K562 treated with DMSO at 1 percent for 24 hours (cell line): ENCODE results near the gene NHP2. TPM values are rescaled to one million over a fixed set of nuclear protein-coding genes. Genes with fewer than 3 reads are reported as not detected.

Experiments
- total RNA-seq: library from RNA; unstranded; fragments of 300-600 nt; gene quantifications from 2 replicates; pipeline ENCODE4 v1.2.3, GENCODE V29; 2022; ENCODE audit warnings: low read depth; ENCODE audit not compliant: insufficient read depth

The NHP2 gene
- total RNA-seq, result 118 and 143 TPM in 2 replicates

GRCh38 chr5:178153530-178154340 lies at the start of gene NHP2:
Gene NHP2, minus strand, starts transcription at chr5:178153885. Its CDS starts 68 bp downstream, at chr5:178153817.

DNA sequence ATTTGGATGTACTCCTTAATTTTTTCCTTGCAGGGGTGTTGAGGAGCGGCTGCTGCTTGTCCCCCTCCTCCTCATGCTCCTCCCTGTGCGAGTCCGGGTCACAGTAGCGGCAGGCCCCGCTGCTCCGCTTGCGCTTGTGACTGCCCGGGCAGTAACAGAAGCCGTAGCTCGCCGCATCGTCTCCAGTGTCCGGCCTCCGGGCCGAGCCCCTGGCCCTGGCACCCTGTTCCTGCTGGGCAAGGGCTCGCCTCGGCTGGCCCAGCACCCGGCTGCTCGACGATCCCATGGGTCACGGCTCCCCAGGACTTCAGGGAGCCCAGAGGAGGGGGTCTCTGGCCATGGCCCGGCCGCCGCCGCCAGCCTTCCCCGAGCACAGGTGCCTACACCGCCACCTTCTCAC lies 33.3 kb upstream of the NHP2 start, which contains the start of gene GMCL2:
TSS of gene GMCL2 (minus strand) at position 358 of the 400 bp plus-strand sequence. CDS start at position 286, 72 bp downstream.

GRCh38 chr5:178130576-178131445 lies 22.9 kb downstream of the NHP2 start, which contains the start of gene RMND5B:
Gene RMND5B, plus strand, starts transcription at chr5:178131014. Its CDS starts 7,106 bp downstream, at chr5:178138120.

DNA sequence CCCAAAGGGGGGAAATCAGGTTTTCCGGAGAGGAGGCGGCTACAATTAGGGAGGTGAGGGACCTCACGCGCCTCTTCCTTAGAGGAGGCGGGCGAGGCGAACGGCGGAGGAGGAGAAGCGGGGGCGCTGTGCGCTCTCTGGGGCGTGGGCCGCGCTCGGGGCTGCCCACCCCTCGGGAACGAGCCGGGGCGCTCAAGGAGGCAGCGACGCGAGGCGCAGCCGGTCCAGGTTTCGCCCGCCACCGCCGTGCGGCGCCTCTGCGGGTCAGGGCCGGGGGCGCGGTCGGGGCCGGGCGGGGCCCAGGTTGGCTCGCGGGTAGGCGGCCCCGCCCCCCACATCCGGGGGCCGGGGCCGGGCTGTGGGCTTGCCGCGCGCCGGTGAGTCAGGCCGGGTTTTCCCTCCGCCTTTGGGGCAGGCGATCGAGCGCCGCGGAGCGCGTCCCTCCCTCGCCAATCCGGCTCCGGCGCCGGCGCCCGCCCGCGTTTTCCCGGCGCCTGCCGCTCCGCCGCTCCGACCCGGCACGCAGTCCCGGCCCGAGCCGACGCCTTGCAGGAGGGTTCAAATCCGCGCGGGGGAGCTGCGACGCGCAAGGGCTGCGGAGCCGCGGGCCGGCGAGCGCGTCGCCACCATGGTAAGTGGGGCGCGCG lies 40.4 kb downstream of the NHP2 start, which contains the start of gene N4BP3:
TSS of gene N4BP3 (plus strand) at position 392 of the 647 bp plus-strand sequence. CDS start 6,052 bp downstream, outside the sequence.

Other genes starting within 250 kb of the NHP2 start
- gene PROP1, start 157.6 kb downstream of the NHP2 start, total RNA-seq, result not detected in 2 replicates
- gene N4BP3, start 40.4 kb downstream of the NHP2 start, total RNA-seq, result 6.8 and 6.9 TPM in 2 replicates
- gene RMND5B, start 22.9 kb downstream of the NHP2 start, total RNA-seq, result 57.5 and 60.4 TPM in 2 replicates
- gene GMCL2, start 33.5 kb upstream of the NHP2 start, total RNA-seq, result not detected in 2 replicates
- gene HNRNPAB, start 50.6 kb upstream of the NHP2 start, total RNA-seq, result 187 and 198 TPM in 2 replicates
- 37.3 and 38.7 TPM in 2 replicates for gene PHYKPL, start 78.9 kb upstream of the NHP2 start, total RNA-seq